Measurements from ENCODE around the gene RNF121.

RNF121 gene

GRCh38 chr11:71998649-71999310, 69.9 kb downstream of the RNF121 start, which contains the start of gene IL18BP:
IL18BP (plus strand) TSS chr11:71998909; CDS start chr11:71999985, 1,076 bp downstream.
- H3K4me1 ChIP-seq (ENCODE audit: insufficient read depth, low read length) = no peaks in the 10 kb centered on the region
- no peak within 1 kb of the TSS for H3K4me3 ChIP-seq (ENCODE audit: low read length)
- peaks cover 41% of the 10 kb centered on the region for H3K36me3 ChIP-seq (ENCODE audit: insufficient read depth, low read length)
- no peaks in the 10 kb centered on the region for H3K9me3 ChIP-seq (ENCODE audit: low read length)
- H3K27me3 ChIP-seq (ENCODE audit: insufficient read depth, low read length) = no peaks in the 10 kb centered on the region
- H2AFZ ChIP-seq (ENCODE audit: low read depth, low read length) = no peak within 1 kb of the TSS

DNA sequence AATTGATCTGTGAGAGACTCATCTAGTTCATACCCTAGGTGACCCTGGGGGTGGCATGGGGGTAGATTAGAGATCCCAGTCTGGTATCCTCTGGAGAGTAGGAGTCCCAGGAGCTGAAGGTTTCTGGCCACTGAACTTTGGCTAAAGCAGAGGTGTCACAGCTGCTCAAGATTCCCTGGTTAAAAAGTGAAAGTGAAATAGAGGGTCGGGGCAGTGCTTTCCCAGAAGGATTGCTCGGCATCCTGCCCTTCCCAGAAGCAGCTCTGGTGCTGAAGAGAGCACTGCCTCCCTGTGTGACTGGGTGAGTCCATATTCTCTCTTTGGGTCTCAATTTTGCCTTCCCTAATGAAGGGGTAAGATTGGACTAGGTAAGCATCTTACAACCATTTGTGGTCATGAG, 70.5 kb downstream of the RNF121 start:
- no peaks in the 10 kb centered on the region for H3K4me1 ChIP-seq (ENCODE audit: insufficient read depth, low read length)

GRCh38 chr11:71999798-72000197, 71.0 kb downstream of the RNF121 start:
- Histone ChIP-seq H3K36me3 (ENCODE audit: insufficient read depth, low read length) (peaks cover 51% of the 10 kb centered on the region), H2AFZ (ENCODE audit: low read depth, low read length) (no peak overlapping the region), H3K4me1 (ENCODE audit: insufficient read depth, low read length) (no peaks in the 10 kb centered on the region), H3K4me3 (ENCODE audit: low read length) (no peak overlapping the region), H3K9me3 (ENCODE audit: low read length) (no peaks in the 10 kb centered on the region), H3K27me3 (ENCODE audit: insufficient read depth, low read length) (no peaks in the 10 kb centered on the region)

More for the DNA sequence above, 70.5 kb downstream of the RNF121 start:
- Histone ChIP-seq H3K9me3 (ENCODE audit: low read length) (no peaks in the 10 kb centered on the region), H2AFZ (ENCODE audit: low read depth, low read length) (no peak overlapping the region), H3K27me3 (ENCODE audit: insufficient read depth, low read length) (no peaks in the 10 kb centered on the region), H3K36me3 (ENCODE audit: insufficient read depth, low read length) (peaks cover 47% of the 10 kb centered on the region), H3K4me3 (ENCODE audit: low read length) (no peak overlapping the region)

- Histone ChIP-seq H2AFZ (ENCODE audit: low read depth, low read length) (no peak overlapping the region), H3K27me3 (ENCODE audit: insufficient read depth, low read length) (no peaks in the 10 kb centered on the region), H3K9me3 (ENCODE audit: low read length) (no peaks in the 10 kb centered on the region), H3K4me1 (ENCODE audit: insufficient read depth, low read length) (no peaks in the 10 kb centered on the region), H3K4me3 (ENCODE audit: low read length) (no peak overlapping the region), H3K36me3 (ENCODE audit: insufficient read depth, low read length) (peaks cover 54% of the 10 kb centered on the region)
Observed at GRCh38 chr11:72000202-72000867, 71.5 kb downstream of the RNF121 start.

GRCh38 chr11:72001285-72001684, 72.4 kb downstream of the RNF121 start:
- Histone ChIP-seq H3K36me3 (ENCODE audit: insufficient read depth, low read length) (peaks cover 64% of the 10 kb centered on the region), H3K9me3 (ENCODE audit: low read length) (no peaks in the 10 kb centered on the region), H3K4me3 (ENCODE audit: low read length) (no peak overlapping the region), H3K4me1 (ENCODE audit: insufficient read depth, low read length) (no peaks in the 10 kb centered on the region), H3K27me3 (ENCODE audit: insufficient read depth, low read length) (no peaks in the 10 kb centered on the region), H2AFZ (ENCODE audit: low read depth, low read length) (no peak overlapping the region)

DNA sequence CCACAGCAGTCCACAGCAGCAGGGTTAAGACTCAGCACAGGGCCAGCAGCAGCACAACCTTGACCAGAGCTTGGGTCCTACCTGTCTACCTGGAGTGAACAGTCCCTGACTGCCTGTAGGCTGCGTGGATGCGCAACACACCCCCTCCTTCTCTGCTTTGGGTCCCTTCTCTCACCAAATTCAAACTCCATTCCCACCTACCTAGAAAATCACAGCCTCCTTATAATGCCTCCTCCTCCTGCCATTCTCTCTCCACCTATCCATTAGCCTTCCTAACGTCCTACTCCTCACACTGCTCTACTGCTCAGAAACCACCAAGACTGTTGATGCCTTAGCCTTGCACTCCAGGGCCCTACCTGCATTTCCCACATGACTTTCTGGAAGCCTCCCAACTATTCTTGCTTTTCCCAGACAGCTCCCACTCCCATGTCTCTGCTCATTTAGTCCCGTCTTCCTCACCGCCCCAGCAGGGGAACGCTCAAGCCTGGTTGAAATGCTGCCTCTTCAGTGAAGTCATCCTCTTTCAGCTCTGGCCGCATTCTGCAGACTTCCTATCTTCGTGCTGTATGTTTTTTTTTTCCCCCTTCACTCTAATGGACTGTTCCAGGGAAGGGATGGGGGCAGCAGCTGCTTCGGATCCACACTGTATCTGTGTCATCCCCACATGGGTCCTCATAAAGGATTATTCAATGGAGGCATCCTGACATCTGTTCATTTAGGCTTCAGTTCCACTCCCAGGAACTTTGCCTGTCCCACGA, 73.2 kb downstream of the RNF121 start:
- Histone ChIP-seq H3K9me3 (ENCODE audit: low read length) (no peaks in the 10 kb centered on the region), H2AFZ (ENCODE audit: low read depth, low read length) (no peak overlapping the region), H3K27me3 (ENCODE audit: insufficient read depth, low read length) (no peaks in the 10 kb centered on the region), H3K36me3 (ENCODE audit: insufficient read depth, low read length) (peaks cover 71% of the 10 kb centered on the region), H3K4me1 (ENCODE audit: insufficient read depth, low read length) (no peaks in the 10 kb centered on the region), H3K4me3 (ENCODE audit: low read length) (no peak overlapping the region)

DNA sequence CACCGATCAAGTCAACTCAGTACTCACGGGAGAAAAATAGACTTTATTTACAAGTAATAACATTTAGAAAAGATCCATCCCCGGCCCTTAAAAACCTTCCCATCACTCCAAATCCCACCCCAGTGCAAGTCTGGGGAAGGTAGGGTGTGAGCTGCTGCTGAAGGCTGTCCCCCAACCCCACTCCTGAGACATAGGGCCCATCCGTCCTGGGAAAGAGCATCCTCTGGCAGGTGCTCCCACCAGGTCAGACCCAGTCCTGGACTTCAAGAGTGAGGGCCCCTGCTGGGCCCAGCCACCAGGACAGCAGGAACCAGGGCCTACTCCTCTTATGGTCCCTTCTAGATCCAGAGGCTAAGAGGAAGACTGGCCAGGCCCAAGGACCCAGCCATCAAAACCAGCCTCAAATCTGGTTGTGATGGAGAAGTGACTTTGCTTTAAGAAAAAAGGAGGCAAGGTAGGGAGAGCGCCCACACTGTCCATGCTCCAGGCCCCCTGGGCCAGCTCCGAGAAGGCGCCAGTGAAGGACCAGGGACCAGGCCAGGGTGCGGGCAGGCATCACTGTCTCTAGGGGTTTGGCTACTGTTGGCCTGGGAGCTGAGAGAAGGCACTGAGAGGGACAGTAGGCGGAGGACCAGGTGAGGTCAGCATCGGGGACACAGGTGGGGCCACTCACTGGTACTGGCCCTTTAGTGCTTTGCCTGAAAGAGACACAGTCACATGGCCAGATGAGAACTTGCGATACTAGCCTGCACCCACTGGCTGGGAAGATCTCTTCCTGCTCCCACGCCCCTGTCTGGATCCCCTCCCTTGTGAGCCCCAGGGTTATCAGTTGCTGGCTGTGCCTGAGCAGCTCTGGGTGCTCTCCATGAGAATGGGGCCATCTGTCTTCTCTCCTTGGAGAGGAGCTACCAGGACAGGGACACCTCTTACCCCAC, 74.3 kb downstream of the RNF121 start:
- H3K4me1 ChIP-seq (ENCODE audit: insufficient read depth, low read length) = no peaks in the 10 kb centered on the region
- H3K36me3 ChIP-seq (ENCODE audit: insufficient read depth, low read length) = peaks cover 82% of the 10 kb centered on the region
- H2AFZ ChIP-seq (ENCODE audit: low read depth, low read length) = no peak overlapping the region
- no peak overlapping the region for H3K4me3 ChIP-seq (ENCODE audit: low read length)
- H3K9me3 ChIP-seq (ENCODE audit: low read length) = no peaks in the 10 kb centered on the region
- H3K27me3 ChIP-seq (ENCODE audit: insufficient read depth, low read length) = no peaks in the 10 kb centered on the region

GRCh38 chr11:72003776-72004171, 74.9 kb downstream of the RNF121 start:
- Histone ChIP-seq H3K36me3 (ENCODE audit: insufficient read depth, low read length) (peaks cover 88% of the 10 kb centered on the region), H2AFZ (ENCODE audit: low read depth, low read length) (no peak overlapping the region), H3K4me1 (ENCODE audit: insufficient read depth, low read length) (no peaks in the 10 kb centered on the region), H3K27me3 (ENCODE audit: insufficient read depth, low read length) (no peaks in the 10 kb centered on the region), H3K4me3 (ENCODE audit: low read length) (no peak overlapping the region), H3K9me3 (ENCODE audit: low read length) (no peaks in the 10 kb centered on the region)

- Histone ChIP-seq H3K4me3 (ENCODE audit: low read length) (no peak overlapping the region), H2AFZ (ENCODE audit: low read depth, low read length) (no peak overlapping the region), H3K4me1 (ENCODE audit: insufficient read depth, low read length) (no peaks in the 10 kb centered on the region), H3K27me3 (ENCODE audit: insufficient read depth, low read length) (no peaks in the 10 kb centered on the region), H3K9me3 (ENCODE audit: low read length) (no peaks in the 10 kb centered on the region), H3K36me3 (ENCODE audit: insufficient read depth, low read length) (peaks cover 96% of the 10 kb centered on the region)
Observed at GRCh38 chr11:72004515-72005346, 75.9 kb downstream of the RNF121 start.

- Histone ChIP-seq H2AFZ (ENCODE audit: low read depth, low read length) (no peak overlapping the region), H3K9me3 (ENCODE audit: low read length) (no peaks in the 10 kb centered on the region), H3K36me3 (ENCODE audit: insufficient read depth, low read length) (peaks cover 97% of the 10 kb centered on the region), H3K27me3 (ENCODE audit: insufficient read depth, low read length) (no peaks in the 10 kb centered on the region), H3K4me3 (ENCODE audit: low read length) (no peak overlapping the region), H3K4me1 (ENCODE audit: insufficient read depth, low read length) (no peaks in the 10 kb centered on the region)
Observed at GRCh38 chr11:72005347-72006260, 76.8 kb downstream of the RNF121 start.

DNA sequence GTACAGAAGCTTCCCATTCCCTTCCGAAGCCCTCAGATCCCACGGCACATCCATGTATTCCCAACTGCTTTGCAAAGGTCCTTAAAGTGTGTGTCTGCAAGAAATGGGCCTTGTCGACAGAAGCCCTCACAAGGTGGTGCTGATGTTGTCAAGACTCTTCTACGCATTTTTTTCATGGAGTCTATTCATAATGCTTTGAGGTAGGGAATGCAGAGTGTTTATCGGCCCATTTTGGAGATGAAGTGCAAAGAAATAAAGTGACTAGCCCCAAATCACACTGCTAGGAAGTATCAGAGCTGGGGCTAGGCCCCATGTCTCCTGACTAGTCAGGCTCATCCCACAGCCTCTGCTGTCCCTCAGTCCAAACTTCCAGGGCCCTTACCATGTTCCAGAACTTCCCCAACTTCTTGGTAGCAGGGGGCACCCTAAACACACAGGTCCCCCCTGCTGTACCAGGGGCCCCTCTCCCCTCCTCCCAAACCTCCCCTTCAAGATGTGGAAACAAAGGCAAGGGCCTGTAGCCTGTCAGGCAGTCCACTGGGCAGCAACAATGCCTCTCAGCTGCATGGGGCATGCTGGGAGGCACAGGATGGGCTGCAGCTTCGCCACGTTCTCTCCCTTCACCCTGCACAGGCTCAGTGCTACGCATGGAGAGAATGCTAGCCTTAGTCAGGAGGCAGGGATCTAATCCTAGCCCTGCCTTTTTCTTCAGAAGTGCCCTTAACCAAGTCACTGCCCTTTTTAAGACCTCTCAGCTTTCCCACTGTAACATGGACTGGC, 77.7 kb downstream of the RNF121 start:
- Histone ChIP-seq H3K9me3 (ENCODE audit: low read length) (no peaks in the 10 kb centered on the region), H3K36me3 (ENCODE audit: insufficient read depth, low read length) (peaks cover 97% of the 10 kb centered on the region), H3K4me3 (ENCODE audit: low read length) (no peak overlapping the region), H3K4me1 (ENCODE audit: insufficient read depth, low read length) (no peaks in the 10 kb centered on the region), H3K27me3 (ENCODE audit: insufficient read depth, low read length) (no peaks in the 10 kb centered on the region), H2AFZ (ENCODE audit: low read depth, low read length) (no peak overlapping the region)

Data from neuron (in vitro differentiated cells).